OCI-LY3 (cell line): Measurements from ENCODE around the gene DDOST.

ENCODE experiments used
- CTCF ChIP-seq: fragments of 200-600, 300-600 bp; sonication (generic); IDR thresholded peaks from 2 replicates; pipeline ENCODE4 v1.5.1; 2014; ENCODE audit warnings: antibody characterized with exemption, low read length, low read depth
- EZH2phosphoT487 ChIP-seq: fragments of 200-600 bp; shearing (Covaris generic); IDR thresholded peaks from 2 replicates; pipeline ENCODE4 v1.6.1; 2018; ENCODE audit warnings: antibody characterized with exemption, mixed run types, low read depth

- TF ChIP-seq CTCF (no peak), EZH2phosphoT487 (no peak)
These were observed 12.2 kb downstream of the DDOST start for GRCh38 chr1:20648946-20649345.
